Cardiac muscle cell (in vitro differentiated cells and primary cell): ENCODE measurements around the gene FLVCR1. TPM values are rescaled to one million over a fixed set of nuclear protein-coding genes. Genes with fewer than 3 reads are reported as not detected.

Experiments
- DNase-seq, 2 donors: peaks; one replicate each; pipeline versions ENCODE4 v3.0.0 to v3.0.0-alpha.2; 2010 to 2017; ENCODE audit warnings: low read depth in 1 of 2, low spot score in 1 of 2
- H3K27ac ChIP-seq: fragments of 200-600 bp; sonication (generic); 2 replicates; pipeline ENCODE4 v1.5.1; 2016
- H3K27me3 ChIP-seq: fragments of 200-600 bp; sonication (generic); 2 replicates; pipeline ENCODE4 v1.6.0; 2016; ENCODE audit warnings: control low read depth
- H3K36me3 ChIP-seq: fragments of 200-600 bp; sonication (generic); 2 replicates; pipeline ENCODE4 v1.5.1; 2016; ENCODE audit warnings: control low read depth
- H3K4me1 ChIP-seq: fragments of 200-600 bp; sonication (generic); 2 replicates; pipeline ENCODE4 v1.8.1; 2017; ENCODE audit warnings: low read depth, mild to moderate bottlenecking, mixed run types
- H3K4me3 ChIP-seq: fragments of 200-600 bp; sonication (generic); 2 replicates; pipeline ENCODE4 v1.5.1; 2016; ENCODE audit warnings: mild to moderate bottlenecking
- H3K9me3 ChIP-seq: fragments of 200-600 bp; sonication (generic); 2 replicates; pipeline ENCODE4 v1.5.1; 2017; ENCODE audit warnings: low read depth, mild to moderate bottlenecking, control low read depth
- polyA plus RNA-seq: library from polyadenylated mRNA; unstranded; fragments of >200 nt; fragmentation: Nextera tagmentation; extraction: Ambion mirVana; gene quantifications from 2 replicates; pipeline ENCODE4 v1.2.1, GENCODE V29; 2016
- total RNA-seq: library from RNA; depleted of rRNA; stranded (reverse); fragments of >200 nt; gene quantifications from 2 replicates; pipeline ENCODE4 v1.2.3, GENCODE V29; 2016
- TF ChIP-seq, protein P1 (sequence below): IDR thresholded peaks from 2 replicates; pipeline ENCODE4 v1.5.1; 2012; ENCODE audit warnings: low read depth, mild to moderate bottlenecking, low read length

FLVCR1 gene
- total and polyA plus RNA-seq, 2 experiments from 2014 or later, result 7.8 to 11.7 TPM

DNA sequence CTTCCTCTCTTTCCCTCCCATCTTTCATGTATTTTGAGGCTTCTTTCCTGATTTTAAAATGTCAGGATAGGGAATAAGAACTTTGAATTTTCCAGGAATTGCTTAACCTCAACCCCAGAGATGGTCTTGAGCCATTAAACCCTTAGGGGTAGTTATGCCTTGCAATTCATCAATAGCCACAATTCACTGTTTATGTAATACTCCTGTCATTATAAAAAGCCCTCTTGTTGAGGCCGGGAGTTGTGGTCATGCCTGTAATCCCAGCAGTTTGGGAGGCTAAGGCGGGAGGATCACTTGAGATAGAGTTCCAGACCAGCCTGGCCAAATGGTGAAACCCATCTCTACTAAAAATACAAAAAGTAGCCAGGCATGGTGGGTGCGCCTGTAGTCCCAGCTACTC is 35.1 kb upstream of the FLVCR1 start:
- Histone ChIP-seq H3K4me3 (no peak overlapping the region), H3K4me1 (no peaks in the 10 kb centered on the region), H3K9me3 (peaks cover 5% of the 10 kb centered on the region), H3K27me3 (no peaks in the 10 kb centered on the region), H3K27ac (no peak overlapping the region), H3K36me3 (no peaks in the 10 kb centered on the region)
- no peak for DNase-seq
- TF ChIP-seq, protein P1, sequence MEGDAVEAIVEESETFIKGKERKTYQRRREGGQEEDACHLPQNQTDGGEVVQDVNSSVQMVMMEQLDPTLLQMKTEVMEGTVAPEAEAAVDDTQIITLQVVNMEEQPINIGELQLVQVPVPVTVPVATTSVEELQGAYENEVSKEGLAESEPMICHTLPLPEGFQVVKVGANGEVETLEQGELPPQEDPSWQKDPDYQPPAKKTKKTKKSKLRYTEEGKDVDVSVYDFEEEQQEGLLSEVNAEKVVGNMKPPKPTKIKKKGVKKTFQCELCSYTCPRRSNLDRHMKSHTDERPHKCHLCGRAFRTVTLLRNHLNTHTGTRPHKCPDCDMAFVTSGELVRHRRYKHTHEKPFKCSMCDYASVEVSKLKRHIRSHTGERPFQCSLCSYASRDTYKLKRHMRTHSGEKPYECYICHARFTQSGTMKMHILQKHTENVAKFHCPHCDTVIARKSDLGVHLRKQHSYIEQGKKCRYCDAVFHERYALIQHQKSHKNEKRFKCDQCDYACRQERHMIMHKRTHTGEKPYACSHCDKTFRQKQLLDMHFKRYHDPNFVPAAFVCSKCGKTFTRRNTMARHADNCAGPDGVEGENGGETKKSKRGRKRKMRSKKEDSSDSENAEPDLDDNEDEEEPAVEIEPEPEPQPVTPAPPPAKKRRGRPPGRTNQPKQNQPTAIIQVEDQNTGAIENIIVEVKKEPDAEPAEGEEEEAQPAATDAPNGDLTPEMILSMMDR, result no peak

DNA sequence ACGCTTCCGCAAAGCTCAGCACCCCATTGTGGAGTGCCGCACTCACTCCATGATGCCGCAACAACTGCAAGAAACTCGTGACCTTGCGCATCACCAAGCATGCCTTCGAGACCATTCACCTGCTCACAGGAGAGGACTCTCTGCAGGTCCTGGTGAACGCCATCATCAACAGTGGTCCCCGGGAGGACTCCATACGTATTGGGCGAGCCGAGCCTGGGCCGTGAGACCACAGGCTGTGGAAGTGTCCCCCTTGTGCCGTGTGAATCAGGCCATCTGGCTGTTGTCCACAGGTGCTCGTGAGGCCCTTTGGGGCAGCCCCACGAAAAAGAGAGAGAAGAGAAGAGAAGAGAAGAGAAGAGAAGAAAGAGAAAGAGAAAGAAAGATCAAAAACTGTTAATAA is 33.9 kb upstream of the FLVCR1 start:
- no peak overlapping the region for H3K27ac ChIP-seq
- H3K4me3 ChIP-seq, result no peak overlapping the region
- DNase-seq, result no peak

DNA sequence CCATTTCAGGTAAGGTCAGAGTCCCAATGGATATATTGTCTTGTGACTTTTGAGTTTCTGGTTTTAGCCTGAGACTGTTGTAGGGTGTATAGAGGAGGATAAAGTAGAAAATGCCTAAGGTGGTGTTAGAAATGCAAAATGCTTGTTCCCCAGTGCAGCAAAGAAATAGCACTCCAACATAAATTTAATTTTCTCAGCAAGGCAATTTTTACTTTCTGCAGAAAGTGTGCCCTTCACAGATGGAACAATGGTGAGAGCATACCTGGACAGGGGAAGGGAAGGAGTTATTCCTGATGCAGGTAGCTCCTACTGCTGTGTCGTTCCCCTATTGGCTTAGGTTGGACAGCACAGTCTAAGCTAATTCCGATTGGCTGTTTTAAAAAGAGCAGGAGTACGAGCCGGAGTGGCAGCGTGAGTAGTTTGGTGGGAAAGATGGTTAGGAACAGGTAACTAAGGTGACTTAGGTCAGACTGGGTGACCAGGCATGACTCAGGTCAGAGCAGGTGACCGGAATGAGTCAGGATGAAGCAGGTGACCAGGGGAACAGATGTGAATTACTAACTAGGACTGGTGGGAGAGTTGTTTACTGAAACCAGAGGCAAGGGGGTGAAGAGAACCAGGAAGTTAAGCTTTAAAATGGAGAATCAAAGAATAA is 32.1 kb upstream of the FLVCR1 start:
- no peak overlapping the region for H3K27ac ChIP-seq
- no peak overlapping the region for H3K4me3 ChIP-seq
- no peak for DNase-seq

More for the DNA sequence above, 33.9 kb upstream of the FLVCR1 start:
- Histone ChIP-seq H3K27me3 (no peaks in the 10 kb centered on the region), H3K36me3 (no peaks in the 10 kb centered on the region), H3K9me3 (peaks cover 5% of the 10 kb centered on the region), H3K4me1 (no peaks in the 10 kb centered on the region)
- TF ChIP-seq, protein P1, result no peak

DNA sequence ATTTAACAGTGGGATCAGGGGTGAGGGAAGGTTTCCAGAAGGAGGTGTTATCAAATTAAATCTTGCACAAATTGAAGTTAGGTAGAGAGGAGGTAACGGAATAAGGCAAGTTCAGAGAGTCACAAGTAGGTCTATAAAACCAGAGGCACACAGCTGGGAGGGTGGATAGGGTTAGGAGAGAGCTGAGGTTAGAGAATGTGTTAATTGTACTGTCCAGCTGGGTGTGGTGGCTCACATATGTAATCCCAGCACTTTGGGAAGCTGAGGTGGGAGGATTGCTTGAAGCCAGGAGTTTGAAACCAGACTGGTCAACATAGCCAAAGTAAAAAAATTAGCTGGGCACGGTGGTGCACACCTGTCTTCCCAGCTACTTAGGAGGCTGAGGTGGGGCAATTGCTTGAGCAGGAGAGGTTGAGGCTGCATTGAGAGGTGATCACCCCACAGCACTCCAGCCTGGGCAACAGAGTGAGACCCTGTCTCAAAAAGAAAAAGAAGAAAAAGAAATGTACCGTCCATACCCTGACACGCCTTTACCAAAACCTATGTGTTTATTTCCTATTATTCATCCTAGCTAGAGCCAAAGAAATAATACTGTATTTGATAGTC is 30.8 kb upstream of the FLVCR1 start:
- no peaks in the 10 kb centered on the region for H3K36me3 ChIP-seq
- H3K4me1 ChIP-seq, result no peaks in the 10 kb centered on the region
- TF ChIP-seq, protein P1, result no peak
- H3K9me3 ChIP-seq, result peaks cover 5% of the 10 kb centered on the region
- no peaks in the 10 kb centered on the region for H3K27me3 ChIP-seq
- no peak overlapping the region for H3K27ac ChIP-seq
- no peak overlapping the region for H3K4me3 ChIP-seq
- DNase-seq, result no peak

More for the DNA sequence above, 32.1 kb upstream of the FLVCR1 start:
- no peaks in the 10 kb centered on the region for H3K27me3 ChIP-seq
- TF ChIP-seq, protein P1, result no peak
- no peaks in the 10 kb centered on the region for H3K36me3 ChIP-seq
- peaks cover 5% of the 10 kb centered on the region for H3K9me3 ChIP-seq
- H3K4me1 ChIP-seq, result no peaks in the 10 kb centered on the region

GRCh38 chr1:212827831-212828278 is 30.2 kb upstream of the FLVCR1 start:
- no peaks in the 10 kb centered on the region for H3K4me1 ChIP-seq
- TF ChIP-seq, protein P1, result no peak
- H3K4me3 ChIP-seq, result no peak overlapping the region
- no peak for DNase-seq
- H3K27me3 ChIP-seq, result no peaks in the 10 kb centered on the region
- peaks cover 5% of the 10 kb centered on the region for H3K9me3 ChIP-seq
- H3K27ac ChIP-seq, result no peak overlapping the region
- H3K36me3 ChIP-seq, result no peaks in the 10 kb centered on the region
